Measurements from ENCODE around the gene MAPK8IP2.

MAPK8IP2 gene

GRCh38 chr22:50600538-50600937 is at the start of gene MAPK8IP2:
TSS of gene MAPK8IP2 (plus strand) at chr22:50600793. CDS start at chr22:50600819, 26 bp downstream.
- DNase-seq (ENCODE audit: low read depth in 1 of 2, low spot score in 1 of 2) = no peak

- DNase-seq (ENCODE audit: low read depth in 1 of 2, low spot score in 1 of 2) = no peak
These were observed 49.3 kb upstream of the MAPK8IP2 start for GRCh38 chr22:50551160-50551752.

GRCh38 chr22:50553310-50553709 is 47.3 kb upstream of the MAPK8IP2 start:
- DNase-seq (ENCODE audit: low read depth in 1 of 2, low spot score in 1 of 2) = no peak

- no peak for DNase-seq (ENCODE audit: low read depth in 1 of 2, low spot score in 1 of 2)
These were observed 43.9 kb upstream of the MAPK8IP2 start for GRCh38 chr22:50556703-50557102.

- DNase-seq (ENCODE audit: low read depth in 1 of 2, low spot score in 1 of 2) = no peak
These were observed 40.6 kb upstream of the MAPK8IP2 start for GRCh38 chr22:50560034-50560433.

GRCh38 chr22:50561401-50562358 is 38.9 kb upstream of the MAPK8IP2 start:
- DNase-seq (ENCODE audit: low read depth in 1 of 2, low spot score in 1 of 2) = no peak

GRCh38 chr22:50562523-50563412 is 37.8 kb upstream of the MAPK8IP2 start, which contains the start of gene SYCE3:
TSS of gene SYCE3 (minus strand) at chr22:50562919. CDS start at chr22:50556405, 6,514 bp downstream.
- peak; percentile 94 to 96 for DNase-seq (ENCODE audit: low read depth in 1 of 2, low spot score in 1 of 2)

GRCh38 chr22:50563413-50564160 is 37.0 kb upstream of the MAPK8IP2 start:
- DNase-seq (ENCODE audit: low read depth in 1 of 2, low spot score in 1 of 2) = no peak

- no peak for DNase-seq (ENCODE audit: low read depth in 1 of 2, low spot score in 1 of 2)
These were observed 36.3 kb upstream of the MAPK8IP2 start for GRCh38 chr22:50564289-50564688.

- DNase-seq (ENCODE audit: low read depth in 1 of 2, low spot score in 1 of 2) = no peak
These were observed 32.8 kb upstream of the MAPK8IP2 start for GRCh38 chr22:50567721-50568252.

- no peak for DNase-seq (ENCODE audit: low read depth in 1 of 2, low spot score in 1 of 2)
These were observed 32.0 kb upstream of the MAPK8IP2 start for GRCh38 chr22:50568626-50569025.

- no peak for DNase-seq (ENCODE audit: low read depth in 1 of 2, low spot score in 1 of 2)
These were observed 31.5 kb upstream of the MAPK8IP2 start for GRCh38 chr22:50569041-50569459.

- no peak for DNase-seq (ENCODE audit: low read depth in 1 of 2, low spot score in 1 of 2)
These were observed 30.6 kb upstream of the MAPK8IP2 start for GRCh38 chr22:50569896-50570535.

GRCh38 chr22:50570861-50571260 is 29.7 kb upstream of the MAPK8IP2 start:
- DNase-seq (ENCODE audit: low read depth in 1 of 2, low spot score in 1 of 2) = no peak

- no peak for DNase-seq (ENCODE audit: low read depth in 1 of 2, low spot score in 1 of 2)
These were observed 29.1 kb upstream of the MAPK8IP2 start for GRCh38 chr22:50571264-50572175.

- no peak for DNase-seq (ENCODE audit: low read depth in 1 of 2, low spot score in 1 of 2)
These were observed 27.6 kb upstream of the MAPK8IP2 start for GRCh38 chr22:50572965-50573364.

GRCh38 chr22:50573491-50574382 is 26.9 kb upstream of the MAPK8IP2 start:
- DNase-seq (ENCODE audit: low read depth in 1 of 2, low spot score in 1 of 2) = no peak

GRCh38 chr22:50574383-50574755 is 26.2 kb upstream of the MAPK8IP2 start:
- no peak for DNase-seq (ENCODE audit: low read depth in 1 of 2, low spot score in 1 of 2)

Data from stimulated activated CD4-positive, alpha-beta T cell treated with anti-CD3 and anti-CD28 coated beads, Interleukin-15, amount 100 ng/mL, for 1 hour (primary cell).